HG03039 (cell line): ENCODE results near the gene RNF151.
"Not testable (repeated sequence)": the region's sequence is repeated elsewhere in the genome, so short reads cannot be mapped to it uniquely, and the experiment has no call there.

Experiments used
- ATAC-seq: cut with Tn5 transposase; IDR thresholded peaks from one replicate; pipeline ENCODE4 v1.9.1; 2021; ENCODE audit warnings: mild to moderate bottlenecking, moderate library complexity; ENCODE audit not compliant: unreplicated experiment

The RNF151 gene

GRCh38 chr16:2006317-2006716 is 39.7 kb downstream of the RNF151 start:
- no peak for ATAC-seq

- no peak for ATAC-seq
Measured at GRCh38 chr16:2007081-2007836, 40.6 kb downstream of the RNF151 start.

GRCh38 chr16:2008009-2008526 is 41.4 kb downstream of the RNF151 start:
- ATAC-seq = no peak

GRCh38 chr16:2008631-2009163 is 42.0 kb downstream of the RNF151 start:
- no peak for ATAC-seq

DNA sequence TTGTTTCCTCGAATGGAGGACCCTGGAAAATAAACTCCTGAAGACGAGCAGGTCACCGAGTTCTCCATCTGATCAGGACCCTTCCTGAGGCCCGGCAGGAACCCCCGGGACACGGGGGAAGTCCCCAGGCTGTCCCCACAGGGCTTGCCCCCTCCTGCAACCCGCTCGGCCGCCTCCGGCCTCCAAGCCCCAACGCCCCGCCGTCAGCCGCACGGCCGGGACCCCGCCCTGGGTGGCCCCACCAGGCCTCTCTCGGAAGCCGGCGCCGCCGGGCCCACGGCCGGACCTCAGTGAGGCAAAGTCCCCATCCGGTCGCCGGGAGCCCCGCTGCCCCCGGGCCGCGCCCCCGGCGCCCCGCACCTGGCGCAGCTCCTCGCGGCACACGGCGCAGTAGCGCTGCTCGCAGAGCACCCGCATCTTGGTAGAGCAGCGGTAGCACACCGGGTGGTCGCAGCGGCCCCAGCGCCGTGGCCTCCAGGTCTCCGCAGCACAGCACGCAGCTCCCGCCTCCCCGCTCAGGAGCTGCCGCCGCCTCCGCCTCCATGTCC is 42.6 kb downstream of the RNF151 start:
- ATAC-seq = peak; percentile 25

GRCh38 chr16:2009791-2010510 is 43.3 kb downstream of the RNF151 start, which contains the start of gene ZNF598:
Gene ZNF598, minus strand, starts transcription at chr16:2009821.
- peak; percentile 80 for ATAC-seq

- ATAC-seq = not testable (repeated sequence)
Measured at GRCh38 chr16:2011726-2012125, 45.1 kb downstream of the RNF151 start.

DNA sequence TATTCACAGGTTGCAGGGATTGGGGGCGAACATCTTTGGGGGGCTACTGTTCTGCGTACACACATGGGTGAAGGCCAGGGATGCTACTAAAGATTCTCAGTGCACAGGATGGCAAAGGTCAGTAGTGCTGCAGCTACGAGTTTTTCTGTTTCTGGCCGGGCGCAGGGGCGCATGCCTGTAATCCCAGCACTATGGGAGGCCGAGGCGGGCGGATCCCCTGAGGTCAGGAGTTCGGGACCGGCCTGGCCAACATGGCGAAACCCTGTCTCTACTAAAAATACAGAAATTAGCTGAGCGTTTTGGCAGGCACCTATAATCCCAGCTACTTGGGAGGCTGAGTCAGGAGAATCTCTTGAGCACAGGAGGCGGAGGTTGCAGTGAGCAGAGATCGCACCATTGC is 46.9 kb downstream of the RNF151 start:
- no peak for ATAC-seq

DNA sequence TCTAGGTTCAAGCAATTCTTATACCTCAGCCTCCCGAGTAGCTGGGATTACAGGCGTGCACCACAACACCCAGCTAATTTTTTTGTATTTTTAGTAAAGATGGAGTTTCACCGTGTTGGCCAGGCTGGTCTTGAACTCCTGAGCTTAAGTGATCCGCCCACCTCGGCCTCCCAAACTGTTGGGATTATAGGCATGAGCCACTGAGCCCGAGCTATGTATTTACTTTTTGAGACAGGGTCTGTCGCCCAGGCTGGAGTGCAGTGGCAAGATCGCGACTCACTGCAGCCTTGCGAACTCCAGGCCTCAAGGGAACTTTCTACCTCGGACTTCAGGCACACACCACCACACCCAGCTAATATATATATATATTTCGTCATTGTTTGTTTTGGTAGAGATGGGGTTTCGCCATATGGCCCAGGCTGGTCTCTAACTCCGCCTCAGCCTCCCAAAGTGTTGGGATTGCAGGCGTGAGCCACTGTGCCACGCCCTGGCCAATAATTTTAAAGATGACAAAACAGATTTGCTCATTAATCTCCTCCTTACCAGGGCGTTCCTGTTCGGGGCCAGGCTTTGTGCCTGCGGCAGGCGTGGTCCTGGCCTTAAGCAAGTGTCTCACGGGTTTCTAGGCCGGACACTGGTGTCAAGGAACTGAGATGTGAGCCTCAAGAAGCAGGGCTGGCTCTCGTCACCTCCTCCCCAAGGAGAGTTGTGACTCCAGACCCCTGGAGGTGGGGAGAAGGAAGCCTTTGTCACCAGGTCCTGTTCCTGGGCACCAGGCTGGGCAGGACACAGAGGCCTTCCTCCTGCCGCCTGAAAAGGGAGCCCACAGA is 48.7 kb downstream of the RNF151 start:
- ATAC-seq = no peak

GRCh38 chr16:2015947-2016208 is 49.2 kb downstream of the RNF151 start:
- no peak for ATAC-seq

- no peak for ATAC-seq
Measured at GRCh38 chr16:2016407-2016922, 49.8 kb downstream of the RNF151 start.
